H1 (cell line): ENCODE data around the gene CEP104. TPM values are rescaled to one million over a fixed set of nuclear protein-coding genes. Genes with fewer than 3 reads are reported as not detected.

Experiments
- ATF2 ChIP-seq: IDR thresholded peaks from 2 replicates; pipeline ENCODE4 v1.6.1; 2012; ENCODE audit warnings: low read length, inconsistent platforms
- CBX8 ChIP-seq: fragments of 300-800, 300-1000 bp; sonication (generic); IDR thresholded peaks from 2 replicates; pipeline ENCODE4 v1.7.1; 2016; ENCODE audit warnings: low read depth, low read length, borderline replicate concordance
- CEBPB ChIP-seq: IDR thresholded peaks from 2 replicates; pipeline ENCODE4 v1.6.1; 2012; ENCODE audit warnings: low read depth, low read length
- CHD2 ChIP-seq: IDR thresholded peaks from 2 replicates; pipeline ENCODE4 v1.6.1; 2012; ENCODE audit warnings: low read length, improper control_type of control experiment
- EGR1 ChIP-seq: IDR thresholded peaks from 2 replicates; pipeline ENCODE4 v1.6.1; 2011; ENCODE audit warnings: low read depth, low read length, borderline replicate concordance
- FOSL1 ChIP-seq: IDR thresholded peaks from 2 replicates; pipeline ENCODE4 v1.6.1; 2011; ENCODE audit warnings: mild to moderate bottlenecking, low read depth, low read length, moderate library complexity; ENCODE audit not compliant: insufficient read depth
- GABPA ChIP-seq: IDR thresholded peaks from 2 replicates; pipeline ENCODE4 v1.6.1; 2011; ENCODE audit warnings: mild to moderate bottlenecking, low read length, moderate library complexity, borderline replicate concordance; ENCODE audit not compliant: insufficient read depth
- GTF2F1 ChIP-seq: IDR thresholded peaks from 2 replicates; pipeline ENCODE4 v1.6.1; 2012; ENCODE audit warnings: low read depth, low read length, improper control_type of control experiment, borderline replicate concordance
- HDAC2 ChIP-seq, 2 experiments: fragments of 300-600 bp in 1 of 2; sonication (generic) in 1 of 2; IDR thresholded peaks; 2 replicates each; pipeline ENCODE4 v1.6.1; 2011 to 2012; ENCODE audit warnings: low read depth in 2 of 2, low read length in 2 of 2, mild to moderate bottlenecking in 2 of 2, moderate library complexity in 2 of 2, borderline replicate concordance in 1 of 2, inconsistent platforms in 1 of 2
- HDAC6 ChIP-seq: IDR thresholded peaks from one replicate; pipeline ENCODE4 v1.7.1; 2012; ENCODE audit warnings: low read depth, mild to moderate bottlenecking, inconsistent platforms, low read length, moderate library complexity
- JUN ChIP-seq: IDR thresholded peaks from 2 replicates; pipeline ENCODE4 v1.6.1; 2011; ENCODE audit warnings: low read depth, mild to moderate bottlenecking, improper control_type of control experiment, low read length
- KDM1A ChIP-seq: fragments of 200-600, 300-600 bp; sonication (generic); IDR thresholded peaks from 2 replicates; pipeline ENCODE4 v1.7.1; 2016; ENCODE audit warnings: mild to moderate bottlenecking, low read length, borderline replicate concordance
- KDM4A ChIP-seq: IDR thresholded peaks from one replicate; pipeline ENCODE4 v1.7.1; 2012; ENCODE audit warnings: low read depth, mild to moderate bottlenecking, moderate library complexity, low read length, inconsistent platforms; ENCODE audit not compliant: severe bottlenecking
- KDM5A ChIP-seq: fragments of 200-600 bp; IDR thresholded peaks from 2 replicates; pipeline ENCODE4 v1.7.1; 2012; ENCODE audit warnings: mild to moderate bottlenecking, low read length, inconsistent platforms, mixed read lengths
- NANOG ChIP-seq: IDR thresholded peaks from 2 replicates; pipeline ENCODE4 v1.6.1; 2011; ENCODE audit warnings: low read length, low read depth, mild to moderate bottlenecking, inconsistent platforms; ENCODE audit not compliant: insufficient read depth, poor library complexity, severe bottlenecking
- NRF1 ChIP-seq: IDR thresholded peaks from 2 replicates; pipeline ENCODE4 v1.6.1; 2011; ENCODE audit warnings: mild to moderate bottlenecking, low read depth, low read length, improper control_type of control experiment
- RBBP5 ChIP-seq: IDR thresholded peaks from 2 replicates; pipeline ENCODE4 v1.7.1; 2012; ENCODE audit warnings: low read depth, mild to moderate bottlenecking, inconsistent platforms, low read length, moderate library complexity, borderline replicate concordance
- RNF2 ChIP-seq: fragments of 200-900, 300-1000 bp; sonication (generic); IDR thresholded peaks from 2 replicates; pipeline ENCODE4 v1.7.1; 2016; ENCODE audit warnings: borderline replicate concordance, low read depth, mild to moderate bottlenecking, antibody characterized with exemption, low read length; ENCODE audit not compliant: poor library complexity, severe bottlenecking; ENCODE audit errors: missing control alignments
- SP2 ChIP-seq: IDR thresholded peaks from 2 replicates; pipeline ENCODE4 v1.6.1; 2012; ENCODE audit warnings: mild to moderate bottlenecking, low read length, inconsistent platforms
- TAF1 ChIP-seq: IDR thresholded peaks from 2 replicates; pipeline ENCODE4 v1.6.1; 2011; ENCODE audit warnings: mild to moderate bottlenecking, low read depth, low read length
- YY1 ChIP-seq: IDR thresholded peaks from 2 replicates; pipeline ENCODE4 v1.6.1; 2011; ENCODE audit warnings: low read depth, mild to moderate bottlenecking, low read length
- ZNF274 ChIP-seq: IDR thresholded peaks from 2 replicates; pipeline ENCODE4 v1.7.0; 2012; ENCODE audit warnings: low read length, borderline replicate concordance; ENCODE audit errors: extremely low read depth
- polyA plus RNA-seq, 7 experiments: library from polyadenylated mRNA; depleted of rRNA in 3 of 7; stranded (reverse) in 5 of 7; unstranded in 2 of 7; fragments of >200 nt in 5 of 7; fragments of 200-250 nt in 2 of 7; gene quantifications; 1 replicate in 5 of 7; 2 replicates in 1 of 7; 4 replicates in 1 of 7; pipeline versions ENCODE4 v1.2.1 to v1.2.3, GENCODE V29; 2011 to 2013; ENCODE audit warnings: missing spikeins in 2 of 7, mixed read lengths in 2 of 7
- total RNA-seq: library from RNA; stranded (reverse); fragmentation: NEBNext Ultra II Directional; extraction: Animal tissue kit (Norgen Biotek cat#: 25700); gene quantifications from 2 replicates; pipeline ENCODE4 v1.2.1, GENCODE V29; 2021

The CEP104 gene
- total and polyA plus RNA-seq, 2 of the 8 experiments (the other 6 are each of a cell fraction or from before 2014, with no cell fraction given) = 8.0 to 43.9 TPM

- TF ChIP-seq HDAC2 (IDR thresholded peaks at IDR 0.05; ENCODE audit: borderline replicate concordance in 1 of 2, low read depth in 2 of 2, low read length in 2 of 2) (0 out of 4 replicates have a peak, but pooled peaks of 1 of the 2 experiments have one; percentile 36), CEBPB (no peak), NRF1 (peak; percentile 98), KDM5A (no peak), ZNF274 (no peak), SP2 (no peak), HDAC6 (no peak), RNF2 (no peak), CBX8 (no peak), FOSL1 (no peak), GTF2F1 (no peak), TAF1 (no peak), KDM4A (peak; percentile 89), YY1 (no peak), ATF2 (no peak), NANOG (no peak), GABPA (no peak), JUN (no peak), RBBP5 (no peak), EGR1 (no peak), CHD2 (no peak), KDM1A (no peak)
Measured at GRCh38 chr1:3856923-3857790, at the start of gene CEP104, which contains the start of gene DFFB (continued).
